NCI-H2029 (cell line): ENCODE results near the gene FCN3.

Experiments used
- DNase-seq: peaks from one replicate; lab custom pipeline; 2025; lab: John Stamatoyannopoulos, UW

Gene FCN3

DNA sequence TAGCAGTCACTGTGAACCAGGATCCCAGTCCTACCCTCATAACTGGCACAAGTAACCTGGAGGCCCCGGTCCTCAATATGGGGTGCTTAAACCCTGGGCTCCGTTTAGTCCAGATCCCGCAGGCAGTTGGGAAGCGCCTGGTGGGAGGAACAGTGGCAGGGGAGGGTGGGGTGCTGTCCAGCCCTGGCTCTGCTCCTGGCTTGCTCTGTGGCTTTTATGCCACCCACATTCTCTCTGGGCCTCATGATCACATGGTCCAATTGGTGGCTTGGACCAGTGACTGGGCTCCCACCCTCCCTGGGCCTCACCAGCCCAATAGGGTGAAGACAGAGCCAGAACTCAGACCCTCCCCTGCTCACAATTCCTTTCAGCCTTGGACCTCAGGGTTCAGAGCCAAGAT is 5.6 kb upstream of the FCN3 start:
- no peak for DNase-seq

DNA sequence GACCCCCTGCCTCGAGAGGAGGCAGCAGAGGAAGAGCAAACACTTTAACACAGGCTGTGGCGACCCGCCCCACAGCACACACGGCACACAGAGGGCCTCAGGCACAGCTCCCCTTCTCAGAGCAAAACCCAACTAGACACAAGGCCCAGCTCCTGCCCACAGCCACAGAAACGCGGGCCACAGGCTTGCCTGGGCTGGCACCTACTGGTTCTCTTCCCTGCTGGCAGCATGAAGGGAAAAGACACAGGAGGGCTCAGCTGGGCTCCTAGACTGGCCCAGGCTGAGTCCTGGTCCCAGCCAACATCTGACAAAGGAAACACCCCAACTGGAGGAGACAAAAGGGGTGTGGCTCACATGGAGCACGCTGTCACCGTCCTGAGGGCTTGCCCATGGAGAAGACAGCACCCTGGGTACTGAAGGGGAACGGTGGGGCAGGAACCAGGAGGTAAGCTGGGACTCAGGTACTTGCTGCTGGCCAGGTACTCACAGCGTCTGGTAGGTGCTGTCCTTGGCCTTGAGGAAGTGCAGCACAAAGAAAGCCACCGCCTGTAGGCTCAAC is 5.0 kb upstream of the FCN3 start:
- no peak for DNase-seq

DNA sequence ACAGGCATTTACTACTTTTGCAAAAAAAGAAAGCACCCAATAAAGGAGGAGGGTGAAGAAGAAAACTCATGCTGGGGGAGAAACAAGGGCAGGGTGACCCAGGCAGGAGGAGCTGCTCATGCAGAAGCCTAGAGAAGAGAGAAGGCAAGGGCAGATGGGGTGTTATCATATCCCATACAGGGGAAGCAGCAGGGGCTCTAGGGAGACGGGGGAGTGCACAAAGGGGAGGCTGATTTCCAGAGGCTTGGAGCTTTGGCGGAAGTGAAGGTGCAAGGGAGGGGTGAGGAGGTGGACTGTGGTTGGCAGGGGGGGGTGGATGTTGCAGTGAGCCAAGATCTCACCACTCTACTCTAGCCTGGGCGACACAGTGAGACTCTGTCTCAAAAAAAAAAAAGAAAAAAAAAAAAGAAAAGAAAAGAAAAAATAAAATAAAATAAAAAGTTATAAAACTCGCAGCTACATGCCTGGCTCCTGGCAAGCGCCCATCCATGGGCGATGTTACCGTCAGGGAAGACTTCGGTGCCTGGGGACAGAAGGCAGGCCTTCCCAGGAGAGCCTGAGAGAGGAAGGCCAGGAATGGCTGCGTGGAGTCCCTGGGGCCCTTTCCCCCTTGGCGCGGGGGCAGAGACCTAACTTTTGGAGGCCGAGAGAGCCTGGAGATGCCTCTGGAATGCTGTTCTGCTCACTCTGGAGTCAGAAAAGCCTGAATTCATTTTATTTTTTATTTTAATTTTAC is 3.3 kb upstream of the FCN3 start:
- no peak for DNase-seq

DNA sequence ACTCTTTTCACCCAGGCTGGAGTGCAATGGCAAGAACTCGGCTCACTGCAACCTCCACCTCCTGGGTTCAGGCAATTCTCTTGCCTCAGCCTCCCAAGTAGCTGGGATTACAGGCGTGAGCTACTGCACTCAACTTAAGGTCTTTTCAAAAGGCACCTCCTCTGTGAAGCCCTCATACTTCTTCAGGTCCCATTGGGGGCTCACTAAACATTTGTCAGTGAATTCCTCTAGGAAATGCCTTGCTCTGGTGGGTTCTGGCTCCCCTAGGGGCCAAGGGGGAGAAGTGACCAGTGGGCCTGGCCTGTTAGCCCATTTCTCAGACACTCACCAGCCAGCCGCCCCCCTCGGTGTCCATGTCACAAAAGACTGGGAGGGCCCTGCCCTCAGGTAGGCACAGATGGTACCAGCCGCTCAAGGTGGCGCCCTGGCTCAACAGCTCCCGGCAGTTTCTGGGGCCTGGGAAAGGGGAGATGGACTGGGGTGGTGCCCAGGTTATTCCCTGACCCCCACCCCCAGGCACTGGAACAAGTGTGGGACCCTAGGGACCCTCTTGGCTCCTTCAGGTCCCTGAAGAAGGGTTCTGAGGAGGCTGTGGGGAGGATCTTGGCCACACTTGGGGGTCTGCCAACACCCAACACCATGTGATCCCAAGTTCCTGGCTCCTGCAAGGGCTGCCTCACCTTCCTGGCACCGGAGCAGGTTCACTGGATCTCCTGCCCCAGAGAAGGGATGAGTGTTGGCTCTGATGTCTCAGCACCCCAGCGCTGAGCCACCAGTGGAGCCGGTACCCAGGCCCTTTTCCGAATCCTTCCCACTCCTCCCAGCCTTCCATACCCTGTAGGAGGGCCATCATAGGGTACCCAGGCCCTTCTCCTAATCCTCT is 1.6 kb downstream of the FCN3 start:
- DNase-seq, result no peak

DNA sequence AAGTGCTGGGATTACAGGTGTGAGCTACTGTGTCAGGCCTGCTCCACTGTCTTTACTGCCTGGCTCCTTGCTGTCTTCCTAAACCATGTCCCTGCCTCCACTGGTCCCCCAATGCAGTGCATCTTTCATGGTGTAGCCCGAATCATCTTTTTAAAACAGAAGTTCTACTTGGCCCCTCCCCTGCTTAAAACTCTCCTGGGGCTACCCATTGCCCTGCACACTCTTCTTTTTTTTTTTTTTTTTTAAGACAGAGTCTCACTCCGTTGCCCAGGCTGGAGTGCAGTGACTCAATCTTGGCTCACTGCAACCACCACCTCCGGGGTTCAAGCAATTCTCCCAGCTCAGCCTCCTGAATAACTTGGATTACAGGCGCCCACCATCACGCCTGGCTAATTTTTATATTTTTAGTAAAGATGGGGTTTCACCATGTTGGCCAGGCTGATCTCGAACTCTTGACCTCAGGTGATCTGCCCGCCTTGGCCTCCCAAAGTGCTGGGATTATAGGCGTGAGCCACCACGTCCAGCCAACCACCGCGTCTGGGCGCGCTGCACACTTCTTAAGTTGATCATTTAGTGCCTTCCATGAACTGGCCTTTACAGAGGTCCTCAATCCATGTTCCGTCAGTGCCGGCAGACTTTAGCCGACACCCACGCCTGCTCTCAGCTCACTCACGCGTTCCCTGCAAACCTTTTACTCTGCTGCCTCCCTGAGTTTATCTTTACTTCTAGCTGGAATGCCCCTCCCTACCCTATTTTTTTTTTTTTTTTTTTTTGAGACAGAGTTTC is 2.4 kb downstream of the FCN3 start:
- no peak for DNase-seq

DNA sequence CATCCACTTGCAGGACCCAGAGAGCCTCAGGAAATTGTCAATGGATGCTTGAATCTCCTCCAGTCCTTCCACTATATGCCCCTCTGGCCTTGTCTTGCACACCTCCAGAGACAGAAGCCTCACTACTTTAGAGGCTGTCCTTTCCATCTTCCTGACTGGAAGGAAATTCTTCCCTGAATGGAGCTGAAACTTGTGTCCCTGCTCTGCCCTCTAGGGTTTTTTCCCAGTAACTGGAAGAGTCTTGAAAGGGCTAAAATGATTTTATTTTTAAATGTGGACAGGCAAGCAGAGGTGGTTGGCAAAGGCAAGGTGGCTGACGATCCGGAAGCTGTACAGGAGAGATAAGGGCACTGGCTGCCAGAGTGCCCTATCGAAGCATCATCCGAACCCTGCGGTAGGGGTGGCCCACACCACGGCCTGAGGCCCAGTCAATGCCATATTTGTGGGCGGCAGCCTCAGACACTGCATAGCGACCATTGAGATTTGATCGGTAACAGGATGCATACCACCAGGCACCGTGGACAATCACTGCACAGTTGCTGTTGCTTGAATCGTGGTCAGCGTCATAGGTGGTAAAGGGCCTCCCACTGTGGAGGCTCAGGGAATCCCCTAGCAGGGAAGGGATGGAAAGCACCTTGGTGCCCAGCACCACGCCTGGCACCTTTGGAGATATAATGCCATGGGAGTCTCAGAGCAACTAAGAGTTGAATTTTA is 5.6 kb downstream of the FCN3 start:
- DNase-seq, result no peak

DNA sequence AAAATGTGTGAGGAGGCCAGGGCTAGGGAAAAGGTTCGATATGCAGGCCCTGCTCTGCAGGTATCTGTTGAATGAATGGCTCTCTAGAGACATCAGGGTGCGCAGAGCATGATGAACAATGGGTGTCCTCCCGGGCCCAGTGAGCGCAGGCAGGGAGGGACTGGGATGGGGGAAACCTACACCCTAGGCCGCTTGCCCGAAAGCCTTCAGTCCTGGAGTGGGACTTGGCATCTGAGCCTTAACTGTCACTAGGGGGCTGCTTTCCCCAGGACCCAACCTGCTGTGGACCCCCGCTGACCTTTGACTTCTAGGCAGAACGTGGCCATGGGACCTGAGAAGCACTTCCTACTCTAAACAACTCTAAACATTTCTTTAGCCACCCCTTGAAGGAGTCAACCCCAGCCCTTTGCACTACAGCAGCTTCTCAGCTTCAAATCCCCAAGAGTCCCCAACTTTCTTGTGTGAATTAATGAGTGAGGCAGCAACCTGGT is 7.4 kb downstream of the FCN3 start:
- DNase-seq, result no peak

DNA sequence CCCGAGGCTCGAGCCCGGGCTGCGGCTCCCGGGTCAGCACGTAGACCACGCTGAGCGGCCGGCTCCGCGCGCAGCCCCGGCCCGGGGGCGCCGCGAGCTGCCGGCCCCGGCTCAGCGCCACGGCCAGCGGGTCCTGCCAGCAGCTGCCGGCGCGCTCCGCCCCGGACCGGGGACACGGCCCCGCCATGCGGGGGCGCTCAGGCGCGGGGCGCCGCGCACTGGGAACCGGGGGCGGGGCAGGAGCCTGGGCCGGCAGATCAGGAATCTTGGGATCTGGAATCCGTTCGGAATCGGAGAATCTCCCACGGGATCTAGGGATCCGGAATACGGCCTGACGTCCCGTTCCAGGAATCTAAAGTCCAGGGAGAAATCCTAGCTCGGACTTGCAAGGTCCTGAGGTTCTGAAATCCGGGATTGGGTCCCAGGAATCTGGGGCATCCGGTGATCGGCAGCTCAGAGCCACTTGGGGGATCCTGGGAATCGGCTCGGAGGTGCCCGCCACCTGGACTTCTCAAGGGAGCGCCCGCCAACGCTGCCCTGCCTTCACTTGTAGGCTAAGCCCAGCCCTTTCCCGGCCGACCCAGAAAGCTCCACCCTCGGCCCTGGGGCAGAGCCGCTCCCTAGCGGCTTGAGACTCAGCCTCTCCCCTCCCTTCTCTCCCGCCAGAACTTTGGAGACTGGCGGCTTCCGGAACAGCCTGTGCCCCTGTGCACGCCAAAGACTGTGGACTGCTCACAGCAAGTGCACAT is 8.0 kb downstream of the FCN3 start, which contains the start of gene MAP3K6:
MAP3K6 (minus strand) TSS at position 551 of the 749 bp plus-strand sequence; CDS start at position 187, 364 bp downstream.
- DNase-seq, result peak; percentile 60

DNA sequence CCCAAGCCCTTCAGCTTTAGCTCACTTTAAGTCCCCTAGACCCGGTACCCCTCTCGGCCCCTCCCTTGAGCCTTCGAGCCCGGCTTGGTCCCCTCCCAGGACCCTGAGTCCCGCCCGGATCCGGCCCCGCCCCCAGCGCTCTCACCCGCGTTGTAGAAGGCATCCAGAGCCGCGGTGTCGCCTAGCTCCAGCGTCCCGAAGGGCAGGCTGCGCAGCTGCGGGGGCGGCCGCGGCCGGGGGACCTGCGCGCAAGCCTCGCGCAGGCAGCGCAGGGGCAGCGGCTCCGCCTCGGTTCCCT is 8.6 kb downstream of the FCN3 start:
- peak; percentile 49 for DNase-seq

DNA sequence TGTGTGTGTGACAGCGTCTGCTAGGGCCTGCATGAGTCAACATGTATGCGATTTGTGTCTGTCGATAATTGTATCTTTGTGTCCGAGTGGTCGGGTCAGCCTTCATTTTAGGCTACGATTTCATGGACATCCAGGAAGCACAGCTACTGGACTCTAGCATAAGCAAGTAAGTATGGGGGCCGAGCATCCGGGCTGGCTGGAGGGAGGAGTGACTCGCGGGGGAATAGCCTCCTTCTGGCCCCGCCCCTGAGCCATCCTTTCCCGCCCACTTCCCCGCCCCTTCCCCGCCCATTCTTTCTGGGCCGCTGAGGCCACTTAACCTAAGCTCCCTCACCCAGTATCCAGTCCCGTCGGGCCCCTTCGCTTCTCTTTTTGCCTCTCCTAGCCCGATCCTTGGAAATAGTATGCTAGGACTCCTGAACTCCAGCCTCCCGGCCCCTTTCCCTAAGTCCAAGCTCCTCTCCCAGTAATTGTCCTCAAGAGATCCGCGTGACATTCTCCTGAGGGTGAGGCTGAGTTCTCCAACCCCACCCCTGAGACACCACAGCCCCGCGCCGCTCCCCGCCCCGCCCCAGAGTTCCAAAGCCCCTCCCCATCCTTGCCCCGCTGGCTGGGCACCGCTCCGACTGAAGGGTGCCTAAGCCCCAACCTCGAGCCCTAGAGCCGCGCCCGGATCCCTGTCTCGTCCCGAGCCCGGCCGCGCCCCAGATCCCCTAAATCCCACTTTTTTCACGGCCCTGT is 9.1 kb downstream of the FCN3 start:
- peak; percentile 75 for DNase-seq

DNA sequence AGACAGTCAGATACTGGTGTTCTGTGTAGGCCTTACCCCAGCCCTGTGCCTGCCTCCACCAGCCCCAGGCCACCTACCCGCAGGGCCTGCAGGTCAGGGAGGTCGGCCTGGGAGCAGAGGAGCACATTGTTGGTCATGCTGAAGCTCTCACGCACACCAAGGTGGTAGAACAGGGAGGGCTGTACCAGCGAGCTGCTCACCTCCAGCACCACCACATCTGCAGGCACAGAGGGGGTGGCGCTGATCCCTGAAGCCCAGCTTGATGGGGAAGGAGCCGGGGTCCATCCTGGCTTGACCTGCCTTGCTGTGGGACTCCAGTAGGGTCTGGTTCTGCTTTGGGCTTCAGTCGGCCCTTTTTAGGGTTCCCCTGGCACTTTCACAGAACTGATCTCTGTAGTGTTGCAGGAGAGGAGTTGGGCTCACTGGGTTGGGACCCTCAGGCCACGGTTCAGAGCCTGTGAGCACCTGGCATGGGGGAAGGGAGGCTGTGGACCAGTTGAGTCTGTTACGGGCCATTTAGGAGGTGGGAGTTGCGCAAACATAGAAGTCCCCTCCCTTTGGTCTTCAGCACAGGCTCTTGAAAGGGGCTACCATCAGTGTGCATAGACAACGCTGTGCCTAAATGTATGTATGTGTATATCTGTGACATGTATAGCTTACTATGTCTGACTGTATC is 9.8 kb downstream of the FCN3 start:
- no peak for DNase-seq

DNA sequence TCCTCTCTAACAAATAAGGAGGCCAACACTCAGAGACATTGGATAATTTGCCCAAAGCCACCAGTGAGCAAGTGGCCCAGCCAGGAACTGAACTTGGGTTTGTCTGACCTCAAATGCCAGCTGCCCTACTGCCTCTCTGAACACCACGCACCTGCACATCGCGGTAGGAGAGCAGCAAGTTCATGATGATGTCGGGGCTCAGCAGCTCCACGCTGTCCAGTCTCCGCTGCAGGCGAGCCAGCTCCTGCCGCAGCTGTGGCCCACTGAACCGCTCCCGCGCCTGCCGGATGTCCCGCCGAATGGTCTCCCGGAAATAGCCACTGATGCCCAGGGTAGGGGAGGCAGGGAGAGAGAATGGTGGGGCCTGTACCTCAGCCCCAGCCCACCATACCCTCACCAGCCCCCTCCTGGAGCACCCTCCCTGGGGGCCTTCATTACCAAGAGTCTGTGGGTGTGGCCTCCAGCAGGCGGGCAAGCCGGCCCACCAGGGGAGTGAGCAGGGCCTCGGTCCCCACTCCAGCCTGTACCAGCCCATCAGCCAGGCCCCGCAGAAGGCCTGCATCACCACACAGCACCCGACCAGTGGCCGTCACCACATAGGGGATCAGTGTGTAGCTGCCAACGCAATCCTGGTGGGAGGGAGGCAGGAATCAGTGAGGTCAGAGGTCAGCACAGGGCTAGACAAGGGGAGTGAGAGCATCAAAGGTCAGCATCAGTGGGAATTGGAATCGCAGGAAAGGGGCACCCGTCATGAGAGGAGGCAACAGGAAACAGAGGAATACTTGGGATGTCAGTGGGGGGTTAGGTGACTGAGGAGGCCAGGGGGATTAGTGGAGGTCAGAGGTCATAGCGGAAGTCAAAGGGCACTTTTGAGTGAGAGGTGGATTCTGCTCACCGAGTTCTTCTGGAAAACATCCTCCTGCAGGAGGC is 10.6 kb downstream of the FCN3 start:
- DNase-seq, result no peak

DNA sequence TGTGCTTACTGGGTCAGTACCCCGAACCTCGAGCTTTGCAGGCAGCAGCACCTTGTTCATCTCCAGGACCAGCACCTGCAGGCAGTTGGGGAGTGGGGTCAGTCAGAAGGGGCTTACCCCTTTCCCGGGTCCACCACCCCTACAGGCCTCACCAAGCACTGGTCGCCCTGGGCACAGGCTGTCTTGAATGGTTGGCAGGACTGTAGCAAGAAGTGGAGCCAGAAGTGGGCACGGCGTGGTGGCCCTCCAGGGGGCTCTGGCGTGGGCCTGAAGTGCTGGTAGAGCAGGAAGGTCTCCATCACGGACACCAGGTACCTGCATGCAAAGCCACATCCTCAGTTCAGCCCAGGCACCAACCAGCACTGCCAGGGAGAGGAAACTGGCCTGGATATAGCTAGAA is 13.1 kb downstream of the FCN3 start:
- DNase-seq, result no peak

DNA sequence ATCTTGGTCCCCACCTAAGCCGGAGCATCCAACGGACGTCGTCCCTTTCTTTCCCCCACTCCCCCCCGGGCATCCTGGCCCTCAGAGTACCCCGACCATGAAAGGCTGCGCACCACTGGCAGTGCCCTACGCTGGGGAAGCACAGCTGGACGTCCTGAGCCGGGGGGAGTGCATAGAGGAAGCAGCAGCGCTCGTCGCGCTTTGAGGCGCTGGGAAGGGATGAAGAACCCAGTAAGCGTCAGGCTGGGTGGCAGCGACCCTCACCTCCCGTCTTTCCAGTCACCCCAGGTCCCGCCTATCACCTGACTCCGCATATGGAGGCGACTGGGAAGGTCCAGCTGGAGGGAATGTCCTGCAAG is 13.6 kb downstream of the FCN3 start:
- no peak for DNase-seq

DNA sequence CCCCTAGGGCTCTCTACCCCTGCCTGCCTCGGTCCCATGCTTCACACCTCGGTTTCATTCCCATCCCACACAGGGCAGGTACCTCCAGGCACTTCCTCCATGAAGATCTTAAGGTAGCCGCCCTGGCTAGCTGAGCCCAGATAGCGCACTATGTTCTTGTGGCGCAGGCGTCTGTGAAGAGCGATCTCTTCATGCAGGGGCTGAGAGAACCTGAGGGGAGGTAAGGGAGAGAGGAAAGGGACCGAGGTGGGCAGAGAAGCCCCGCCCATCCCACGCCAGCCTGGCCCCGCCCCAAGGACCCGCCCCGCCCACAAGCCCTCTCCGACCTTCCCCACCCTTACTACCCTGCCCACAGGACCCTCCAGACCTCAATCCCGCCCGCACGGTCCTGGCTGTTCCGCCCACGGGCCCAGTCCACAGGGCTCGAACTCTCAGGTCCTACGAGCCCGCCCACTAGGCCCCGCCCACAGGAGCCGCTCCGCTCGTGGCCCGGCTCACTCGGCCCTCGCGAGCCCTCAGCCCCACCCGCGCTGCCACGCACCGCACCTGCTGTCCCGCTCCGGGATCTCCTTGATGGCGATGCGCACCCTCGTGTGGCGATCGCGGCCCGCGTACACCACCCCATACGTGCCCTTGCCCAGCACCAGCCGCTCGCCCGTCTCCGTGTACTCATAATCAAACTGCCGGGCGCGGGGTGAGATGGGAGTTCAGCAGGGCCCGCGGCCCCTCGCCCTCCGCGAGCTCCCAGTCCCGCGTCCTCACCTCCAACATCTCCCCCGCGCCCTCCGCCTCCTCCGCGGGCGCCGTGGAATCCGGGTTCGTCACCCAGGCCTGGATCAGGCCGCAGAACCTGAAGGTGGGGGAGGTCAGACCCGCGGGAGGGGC is 14.2 kb downstream of the FCN3 start:
- DNase-seq, result no peak

DNA sequence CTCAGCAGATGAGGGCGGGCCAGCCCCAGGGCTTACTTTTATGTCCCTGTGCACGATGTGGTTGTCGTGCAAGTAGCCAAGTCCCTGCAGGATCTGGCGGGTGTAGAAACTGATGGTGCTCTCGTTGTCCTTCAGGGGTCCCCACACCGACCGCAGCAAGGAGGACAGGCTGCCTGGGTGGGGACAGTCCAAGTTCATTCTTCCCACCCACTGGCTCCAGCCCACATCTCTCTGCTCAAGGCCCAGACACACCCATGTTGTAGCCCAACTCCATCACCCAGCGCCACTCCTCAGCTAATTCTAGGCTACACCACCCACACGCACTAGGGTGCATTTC is 14.8 kb downstream of the FCN3 start:
- no peak for DNase-seq

DNA sequence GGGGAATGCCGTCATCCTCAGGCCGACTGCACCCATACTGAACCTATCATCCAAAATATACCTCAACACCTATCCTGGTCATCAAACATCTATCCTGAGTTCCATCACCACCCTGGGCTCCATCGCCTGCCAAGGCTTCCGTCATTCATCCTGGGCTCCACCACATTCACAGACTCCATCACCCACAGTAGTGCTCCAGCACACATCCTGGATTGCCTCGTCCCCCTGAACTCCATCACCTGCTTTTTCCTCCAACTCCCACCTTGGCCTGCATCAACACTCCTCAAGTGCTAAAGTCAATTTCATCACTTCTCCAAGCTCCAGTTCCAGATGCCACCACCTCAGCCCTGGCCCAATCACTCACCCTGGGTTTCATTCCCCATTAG is 15.7 kb downstream of the FCN3 start:
- no peak for DNase-seq
